ENCODE measurements around the gene MTRFR.

The MTRFR gene

DNA sequence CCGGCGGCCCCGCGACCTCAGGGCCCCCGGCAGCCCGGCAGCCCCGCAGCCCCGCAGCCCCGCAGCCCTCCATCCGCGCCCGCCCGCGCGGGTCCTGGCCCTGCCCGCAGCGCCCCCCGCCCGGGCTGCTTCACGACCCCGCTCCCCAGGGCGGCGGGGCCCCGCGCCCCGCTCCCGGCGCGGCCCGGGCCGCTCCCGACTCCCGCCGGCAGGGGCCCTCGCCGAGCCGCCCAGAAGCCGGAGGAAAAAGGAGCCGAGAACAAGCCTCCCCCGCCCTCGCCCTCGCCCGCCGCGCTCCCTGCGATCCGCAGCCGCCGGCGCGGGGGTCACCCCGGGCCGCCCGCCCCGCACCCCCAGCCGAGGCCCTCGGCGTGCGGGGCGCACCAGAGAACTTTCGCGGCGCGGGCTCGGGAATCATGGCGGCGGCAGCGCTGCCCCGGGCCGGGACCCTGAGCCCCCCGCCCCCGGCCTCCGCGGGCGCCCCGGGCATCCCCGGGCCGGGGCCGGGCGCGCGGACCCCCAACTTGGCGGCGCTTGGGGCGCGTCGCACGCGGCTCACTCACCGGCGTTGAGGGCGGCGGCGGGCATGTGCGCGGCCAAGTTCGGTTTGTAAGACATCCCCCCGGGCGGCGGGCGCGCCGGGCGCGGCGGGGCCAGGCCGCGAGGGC, 37.9 kb downstream of the MTRFR start:
- peak; percentile 82 for DNase-seq

DNA sequence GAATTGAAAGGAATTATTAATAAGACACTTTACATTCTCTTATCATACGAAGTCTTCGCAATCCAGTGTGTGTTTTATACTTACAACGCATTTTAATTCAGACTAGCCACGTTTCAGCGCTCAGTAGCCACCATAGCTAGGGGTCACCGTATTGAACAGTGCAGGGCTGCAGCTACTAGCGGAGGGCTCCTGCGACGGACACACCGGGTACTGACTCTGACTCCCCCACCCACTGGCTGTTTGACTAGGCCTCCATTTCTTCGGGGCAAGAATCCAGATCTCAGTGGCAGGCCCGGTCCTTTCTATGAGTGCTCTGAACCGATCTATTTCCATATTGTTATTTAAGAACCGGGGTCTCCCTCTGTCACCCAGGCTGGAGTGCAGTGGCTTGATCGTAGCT, 39.9 kb downstream of the MTRFR start:
- DNase-seq: no peak

DNA sequence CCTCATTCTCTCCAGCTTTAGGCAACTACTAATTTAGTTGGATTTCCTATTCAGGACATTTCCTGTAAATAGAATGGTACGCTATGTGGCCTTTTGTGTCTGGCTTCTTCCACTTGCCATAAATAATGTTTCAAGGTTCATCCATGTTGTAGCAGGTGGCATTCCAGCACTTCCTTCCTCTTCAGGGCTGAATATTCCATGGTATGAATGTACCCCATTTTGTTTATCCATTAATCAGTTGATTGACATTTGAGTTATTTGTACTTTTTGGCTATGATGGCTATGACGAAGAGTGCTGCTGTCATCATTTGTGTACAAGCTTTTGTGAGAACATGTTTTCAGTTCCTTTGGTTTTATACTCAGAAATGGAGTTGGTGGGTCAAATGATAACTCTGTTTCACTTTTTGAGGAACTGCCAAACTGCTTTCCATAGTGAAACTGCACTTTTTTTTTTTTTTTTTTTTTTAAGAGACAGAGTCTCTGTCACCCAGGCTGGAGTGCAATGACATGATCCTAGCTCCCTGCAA, 44.9 kb downstream of the MTRFR start:
- peak; percentile 74 for DNase-seq

DNA sequence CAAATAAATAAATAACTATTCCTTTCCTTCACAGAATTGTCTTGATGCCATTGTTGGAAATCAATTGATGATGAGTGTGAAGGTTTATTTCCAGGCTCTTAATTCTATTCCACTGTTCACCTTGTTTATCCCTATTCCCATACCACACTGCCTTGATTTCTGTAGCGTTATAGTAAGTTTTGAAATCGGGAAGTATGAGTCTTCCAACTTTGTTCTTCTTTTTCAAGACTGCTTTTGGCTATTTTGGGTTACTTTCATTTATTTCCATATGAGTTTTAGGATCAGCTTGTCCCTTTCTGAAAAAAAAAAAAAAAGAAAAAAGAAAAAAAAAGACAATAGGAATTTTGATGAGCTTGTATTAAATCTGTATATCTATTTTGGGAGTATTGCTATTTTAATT, 47.7 kb downstream of the MTRFR start:
- DNase-seq: no peak

DNA sequence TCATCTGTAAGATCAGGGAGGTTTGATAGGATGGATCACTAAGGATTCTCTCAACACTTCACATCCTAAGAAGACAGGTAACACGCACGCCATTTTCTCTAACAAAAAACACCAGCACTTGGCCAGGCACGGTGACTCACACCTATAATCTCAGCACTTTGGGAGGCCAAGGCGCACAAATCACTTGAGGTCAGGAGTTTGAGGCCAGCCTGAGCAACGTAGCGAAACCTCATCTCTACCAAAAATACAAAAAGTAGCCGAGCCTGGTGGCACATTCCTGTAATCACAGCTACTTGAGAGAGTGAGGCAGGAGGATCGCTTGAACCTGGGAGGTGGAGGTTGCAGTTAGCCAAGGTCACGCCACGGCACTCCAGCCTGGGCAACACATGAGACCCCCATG, 48.9 kb downstream of the MTRFR start:
- no peak for DNase-seq

DNA sequence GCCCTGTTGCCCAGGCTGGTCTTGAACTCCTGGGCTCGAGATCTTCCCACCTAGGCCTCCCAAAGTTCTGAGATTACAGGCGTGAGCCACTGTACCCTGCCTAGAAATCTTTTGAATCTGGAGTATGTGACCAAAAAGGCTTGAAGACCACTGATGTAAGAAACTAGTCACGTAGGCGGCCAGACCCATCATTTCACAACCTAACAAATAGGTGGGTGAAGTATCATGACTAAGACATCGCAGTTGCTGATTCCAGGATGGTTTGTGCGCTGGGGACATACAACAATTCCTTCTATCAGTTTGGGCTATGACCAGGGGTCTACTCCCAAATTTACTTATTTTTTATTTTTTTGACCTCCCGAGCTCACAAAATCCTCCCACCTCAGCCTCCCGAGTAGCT, 50.2 kb downstream of the MTRFR start:
- no peak for DNase-seq

DNA sequence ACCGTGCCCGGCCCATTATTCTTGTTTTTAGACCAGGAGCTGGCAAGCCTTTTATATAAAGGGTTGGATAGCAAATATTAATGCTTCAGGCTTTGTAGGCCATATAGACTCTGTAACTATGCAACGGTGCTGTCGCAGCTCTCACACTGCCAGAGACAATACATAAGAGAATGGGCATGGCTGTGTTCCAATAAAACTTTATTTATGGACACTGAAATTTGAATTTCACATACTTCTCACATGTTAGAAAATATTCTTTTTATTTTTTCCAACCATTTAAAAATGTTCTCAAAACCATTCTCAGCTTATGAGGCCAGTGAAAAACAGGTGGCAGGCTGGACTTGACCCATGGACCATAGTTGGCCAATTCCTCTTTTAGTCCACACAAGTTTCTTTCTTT, 51.4 kb downstream of the MTRFR start:
- no peak for DNase-seq

DNA sequence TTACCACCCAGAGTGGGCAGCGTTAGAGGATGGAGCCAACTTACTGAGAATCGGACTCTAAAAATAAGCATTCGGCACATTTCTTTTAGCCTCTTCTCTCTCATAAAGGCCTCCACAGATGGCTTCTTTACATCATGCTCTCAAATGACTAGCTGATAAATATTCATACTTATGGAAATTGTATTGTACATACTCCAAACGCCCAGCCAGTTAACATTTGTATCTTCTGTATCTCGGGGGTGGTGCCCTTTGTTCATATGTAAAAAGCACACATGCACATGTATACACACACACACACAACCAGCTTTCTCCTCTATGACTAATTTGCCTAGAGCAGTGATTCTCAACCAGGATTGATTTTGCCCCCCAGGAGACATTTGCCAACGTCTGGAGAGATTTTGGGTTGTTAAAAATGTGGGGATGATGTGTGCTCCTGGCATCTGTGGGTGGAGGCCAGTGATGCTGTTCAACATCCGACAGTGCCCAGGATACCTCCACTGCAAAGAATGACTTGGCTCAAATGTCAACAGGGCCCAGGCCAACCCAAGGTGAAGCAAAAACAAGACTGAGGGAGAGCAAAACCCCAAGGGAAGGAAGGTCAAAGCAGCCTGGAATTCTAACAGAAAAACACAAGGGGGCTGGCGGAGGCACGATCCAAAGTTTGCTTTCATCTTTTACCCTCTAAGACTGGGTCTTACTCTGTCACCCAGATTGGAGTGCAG, 53.6 kb downstream of the MTRFR start:
- no peak for DNase-seq

DNA sequence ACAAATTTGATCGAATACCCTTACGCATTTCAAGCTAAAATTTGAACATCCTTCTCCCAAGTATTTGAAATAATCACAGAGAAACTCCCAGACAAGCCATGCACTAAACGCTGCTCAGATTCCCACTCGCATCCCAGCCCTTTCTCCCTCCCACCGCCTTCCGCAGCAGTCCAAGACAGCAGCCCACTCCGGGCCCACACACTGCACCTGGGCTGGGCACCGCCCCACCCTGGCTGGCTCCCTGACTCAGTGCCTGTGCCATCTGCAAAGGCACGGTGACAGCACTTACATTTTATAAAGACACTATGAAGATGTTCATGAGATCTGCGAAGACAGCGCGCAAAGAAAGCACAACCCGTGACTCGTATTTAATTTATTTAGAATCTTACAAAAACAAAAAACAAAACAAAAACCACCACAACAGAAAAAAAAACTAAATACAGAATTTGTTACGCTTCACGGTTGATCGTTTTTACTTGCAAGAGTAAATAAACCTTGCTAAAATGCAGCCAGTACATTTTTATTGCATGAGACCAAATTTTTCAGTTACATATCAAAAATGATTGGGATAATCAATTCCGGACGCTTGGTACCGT, 55.6 kb downstream of the MTRFR start:
- no peak for DNase-seq

DNA sequence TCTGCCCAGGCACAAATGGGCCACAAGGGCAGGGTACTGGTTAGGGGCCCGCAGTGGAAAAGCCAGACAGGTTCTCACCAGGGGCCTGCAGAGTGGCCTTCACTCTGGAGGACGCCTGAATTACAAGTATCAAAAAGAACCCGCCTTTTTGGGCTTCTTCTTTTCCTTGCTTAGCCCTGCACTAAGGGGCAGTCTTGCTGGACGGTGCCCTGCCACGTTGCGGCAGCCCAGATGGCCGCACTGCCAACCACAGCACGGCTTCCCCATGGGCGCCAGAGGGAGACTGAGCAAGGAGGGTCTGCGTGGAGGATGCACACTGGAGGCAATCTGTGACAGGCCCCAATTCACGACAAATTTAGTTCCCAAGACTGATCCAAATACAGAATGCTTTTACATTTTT, 56.7 kb downstream of the MTRFR start:
- DNase-seq: no peak

DNA sequence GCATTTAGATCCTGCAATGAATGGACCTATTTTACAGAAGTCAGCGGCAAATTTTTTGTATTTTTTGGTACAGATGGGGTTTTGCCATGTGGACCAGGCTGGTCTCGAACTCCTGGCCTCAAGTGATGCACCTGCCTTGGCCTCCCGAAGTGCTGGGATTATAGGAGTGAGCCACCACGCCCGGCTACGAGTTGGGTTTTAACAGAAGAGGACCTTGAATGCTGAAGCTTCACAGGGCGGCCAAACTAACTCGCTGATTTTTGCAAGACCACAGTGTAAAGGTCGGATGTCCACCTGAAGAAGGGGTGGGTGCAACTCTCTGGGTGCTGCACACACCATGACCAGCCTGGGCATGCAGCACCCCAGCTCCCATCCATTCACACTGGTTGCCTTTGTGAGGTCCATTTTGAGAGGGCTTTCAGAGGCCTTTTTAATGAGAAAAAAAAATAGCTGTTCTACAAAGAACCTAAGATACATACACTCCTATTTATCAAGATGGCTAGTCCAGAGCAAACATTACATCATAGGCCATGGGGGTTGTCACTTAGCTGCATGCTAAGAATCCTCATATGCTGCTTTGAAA, 60.0 kb downstream of the MTRFR start:
- DNase-seq: no peak

DNA sequence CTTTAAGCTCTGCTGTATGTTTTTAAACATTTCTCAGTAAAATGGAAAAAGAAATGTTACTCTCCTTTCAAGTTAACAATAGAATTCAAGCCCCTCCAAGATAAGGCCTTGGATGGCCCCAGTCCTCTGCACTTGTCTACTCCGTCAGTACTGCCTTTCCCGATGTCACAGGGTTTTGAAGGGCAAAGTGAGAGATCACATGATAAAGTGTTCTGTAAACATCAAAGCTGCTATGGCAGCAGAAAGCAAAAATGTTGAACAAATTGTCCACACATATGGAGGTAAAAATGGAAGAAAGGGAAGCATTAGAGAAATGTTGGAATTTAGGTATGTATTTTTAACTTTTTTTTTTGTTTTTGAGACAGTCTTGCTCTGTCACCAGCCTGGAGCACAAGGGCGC, 71.9 kb downstream of the MTRFR start:
- no peak for DNase-seq

DNA sequence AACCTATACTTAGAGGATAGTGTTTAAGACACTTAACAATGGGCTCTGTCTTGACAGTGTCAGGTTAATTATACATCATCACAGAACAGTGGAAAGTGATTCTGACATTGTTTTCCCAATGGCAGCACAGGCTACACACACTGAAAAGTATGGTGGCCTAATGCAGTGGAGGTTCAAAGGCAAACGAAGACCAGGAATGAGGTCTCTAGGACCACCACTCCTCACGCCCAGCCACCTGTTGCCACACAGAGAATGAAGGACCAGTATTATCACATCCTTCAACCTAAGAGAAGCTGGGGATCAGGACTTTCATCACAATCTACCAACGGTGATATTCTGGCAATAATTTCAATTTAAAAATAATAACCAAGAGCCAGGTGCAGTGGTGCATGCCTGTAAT, 73.0 kb downstream of the MTRFR start:
- DNase-seq: no peak
